ENCODE results near the gene GMCL2. TPM values are rescaled to one million over a fixed set of nuclear protein-coding genes. Genes with fewer than 3 reads are reported as not detected.

GMCL2 gene
- total and polyA plus RNA-seq, 9 of the 15 experiments (the other 6 are each of a cell fraction or from before 2014, with no cell fraction given) = 0.04 TPM; not detected in 8

DNA sequence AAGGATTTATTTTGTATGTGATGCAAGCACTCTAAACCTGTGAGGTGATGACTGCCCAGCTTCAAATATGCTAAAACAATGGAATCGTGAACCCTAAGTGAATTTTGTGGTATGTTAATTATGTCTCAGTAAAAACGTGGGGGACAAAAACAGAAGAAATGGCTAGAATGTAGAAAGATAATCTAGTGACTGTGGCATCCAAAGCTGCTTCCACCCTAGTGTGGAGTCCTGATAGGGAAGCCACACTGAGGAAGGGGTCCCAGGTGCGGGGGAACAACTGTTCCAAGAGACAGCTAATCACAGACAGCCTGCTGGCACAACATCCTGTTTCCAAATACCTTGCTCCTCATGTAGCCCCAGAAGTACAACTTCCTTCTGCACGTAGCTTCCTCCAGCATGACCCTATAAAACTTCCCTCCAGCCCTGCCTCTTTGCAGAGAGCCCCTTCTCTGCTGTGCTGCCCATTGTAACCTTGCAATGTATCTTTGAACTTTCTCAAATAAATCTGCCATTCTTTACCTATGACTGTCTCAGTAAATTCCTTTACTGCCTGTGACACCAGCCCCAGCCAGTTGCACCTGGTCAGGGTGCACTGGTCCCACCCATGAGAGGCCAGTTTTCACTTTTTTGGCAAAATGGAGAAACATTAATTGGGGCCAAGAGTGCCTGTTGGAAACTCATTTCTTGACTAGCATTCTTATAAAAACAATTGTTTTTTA lies 4.9 kb downstream of the GMCL2 start (continued):
- TF ChIP-seq, protein P1, sequence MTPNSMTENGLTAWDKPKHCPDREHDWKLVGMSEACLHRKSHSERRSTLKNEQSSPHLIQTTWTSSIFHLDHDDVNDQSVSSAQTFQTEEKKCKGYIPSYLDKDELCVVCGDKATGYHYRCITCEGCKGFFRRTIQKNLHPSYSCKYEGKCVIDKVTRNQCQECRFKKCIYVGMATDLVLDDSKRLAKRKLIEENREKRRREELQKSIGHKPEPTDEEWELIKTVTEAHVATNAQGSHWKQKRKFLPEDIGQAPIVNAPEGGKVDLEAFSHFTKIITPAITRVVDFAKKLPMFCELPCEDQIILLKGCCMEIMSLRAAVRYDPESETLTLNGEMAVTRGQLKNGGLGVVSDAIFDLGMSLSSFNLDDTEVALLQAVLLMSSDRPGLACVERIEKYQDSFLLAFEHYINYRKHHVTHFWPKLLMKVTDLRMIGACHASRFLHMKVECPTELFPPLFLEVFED (CRISPR knock-in tag; conservative IDR thresholded peaks at IDR 0.05) = no peak
- TF ChIP-seq BCL6 (CRISPR knock-in tag; IDR thresholded peaks at IDR 0.05) = no peak
- no peak for TF ChIP-seq POLR2AphosphoS2 (IDR thresholded peaks at IDR 0.05; ENCODE audit: low read length)
- TF ChIP-seq HDAC2 (IDR thresholded peaks at IDR 0.05) = peak; percentile 66
- TF ChIP-seq NONO (IDR thresholded peaks at IDR 0.05; ENCODE audit: low read depth in 2 of 2, low read length in 1 of 2) = no peak
- TF ChIP-seq, protein P2, sequence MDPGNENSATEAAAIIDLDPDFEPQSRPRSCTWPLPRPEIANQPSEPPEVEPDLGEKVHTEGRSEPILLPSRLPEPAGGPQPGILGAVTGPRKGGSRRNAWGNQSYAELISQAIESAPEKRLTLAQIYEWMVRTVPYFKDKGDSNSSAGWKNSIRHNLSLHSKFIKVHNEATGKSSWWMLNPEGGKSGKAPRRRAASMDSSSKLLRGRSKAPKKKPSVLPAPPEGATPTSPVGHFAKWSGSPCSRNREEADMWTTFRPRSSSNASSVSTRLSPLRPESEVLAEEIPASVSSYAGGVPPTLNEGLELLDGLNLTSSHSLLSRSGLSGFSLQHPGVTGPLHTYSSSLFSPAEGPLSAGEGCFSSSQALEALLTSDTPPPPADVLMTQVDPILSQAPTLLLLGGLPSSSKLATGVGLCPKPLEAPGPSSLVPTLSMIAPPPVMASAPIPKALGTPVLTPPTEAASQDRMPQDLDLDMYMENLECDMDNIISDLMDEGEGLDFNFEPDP (CRISPR knock-in tag; IDR thresholded peaks at IDR 0.05) = no peak
- TF ChIP-seq FOS (IDR thresholded peaks at IDR 0.05; ENCODE audit: extremely low read depth, insufficient read length) = no peak
- no peak for TF ChIP-seq NCOA1 (IDR thresholded peaks at IDR 0.05; ENCODE audit: low read depth)
- TF ChIP-seq SRSF1 (IDR thresholded peaks at IDR 0.05; ENCODE audit: low read depth, low read length) = no peak
- TF ChIP-seq SPI1 (IDR thresholded peaks at IDR 0.05; ENCODE audit: borderline replicate concordance, low read depth, low read length) = peak; percentile 54; the same call in 1 of the 2 replicates
- no peak for TF ChIP-seq GMEB1 (CRISPR knock-in tag; IDR thresholded peaks at IDR 0.05)
- no peak; the same call in 1 of the 2 replicates for TF ChIP-seq MITF (IDR thresholded peaks at IDR 0.05)
- no peak for TF ChIP-seq PCBP1 (IDR thresholded peaks at IDR 0.05; ENCODE audit: low read depth, low read length, poor library complexity, severe bottlenecking)
- TF ChIP-seq FIP1L1 (IDR thresholded peaks at IDR 0.05; ENCODE audit: low read depth, low read length, poor library complexity, severe bottlenecking) = no peak
- TF ChIP-seq ZNF212 (CRISPR knock-in tag; IDR thresholded peaks at IDR 0.05) = no peak
- TF ChIP-seq, protein P3, sequence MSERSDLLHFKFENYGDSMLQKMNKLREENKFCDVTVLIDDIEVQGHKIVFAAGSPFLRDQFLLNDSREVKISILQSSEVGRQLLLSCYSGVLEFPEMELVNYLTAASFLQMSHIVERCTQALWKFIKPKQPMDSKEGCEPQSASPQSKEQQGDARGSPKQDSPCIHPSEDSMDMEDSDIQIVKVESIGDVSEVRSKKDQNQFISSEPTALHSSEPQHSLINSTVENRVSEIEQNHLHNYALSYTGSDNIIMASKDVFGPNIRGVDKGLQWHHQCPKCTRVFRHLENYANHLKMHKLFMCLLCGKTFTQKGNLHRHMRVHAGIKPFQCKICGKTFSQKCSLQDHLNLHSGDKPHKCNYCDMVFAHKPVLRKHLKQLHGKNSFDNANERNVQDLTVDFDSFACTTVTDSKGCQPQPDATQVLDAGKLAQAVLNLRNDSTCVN (CRISPR knock-in tag; IDR thresholded peaks at IDR 0.05) = no peak
- TF ChIP-seq NFE2 (IDR thresholded peaks at IDR 0.05; ENCODE audit: low read depth) = 0 out of 2 replicates have a peak, but pooled peaks have one; percentile 2
- TF ChIP-seq, protein P4, sequence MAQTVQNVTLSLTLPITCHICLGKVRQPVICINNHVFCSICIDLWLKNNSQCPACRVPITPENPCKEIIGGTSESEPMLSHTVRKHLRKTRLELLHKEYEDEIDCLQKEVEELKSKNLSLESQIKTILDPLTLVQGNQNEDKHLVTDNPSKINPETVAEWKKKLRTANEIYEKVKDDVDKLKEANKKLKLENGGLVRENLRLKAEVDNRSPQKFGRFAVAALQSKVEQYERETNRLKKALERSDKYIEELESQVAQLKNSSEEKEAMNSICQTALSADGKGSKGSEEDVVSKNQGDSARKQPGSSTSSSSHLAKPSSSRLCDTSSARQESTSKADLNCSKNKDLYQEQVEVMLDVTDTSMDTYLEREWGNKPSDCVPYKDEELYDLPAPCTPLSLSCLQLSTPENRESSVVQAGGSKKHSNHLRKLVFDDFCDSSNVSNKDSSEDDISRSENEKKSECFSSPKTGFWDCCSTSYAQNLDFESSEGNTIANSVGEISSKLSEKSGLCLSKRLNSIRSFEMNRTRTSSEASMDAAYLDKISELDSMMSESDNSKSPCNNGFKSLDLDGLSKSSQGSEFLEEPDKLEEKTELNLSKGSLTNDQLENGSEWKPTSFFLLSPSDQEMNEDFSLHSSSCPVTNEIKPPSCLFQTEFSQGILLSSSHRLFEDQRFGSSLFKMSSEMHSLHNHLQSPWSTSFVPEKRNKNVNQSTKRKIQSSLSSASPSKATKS (CRISPR knock-in tag; IDR thresholded peaks at IDR 0.05) = no peak
- no peak for TF ChIP-seq TAF9B (IDR thresholded peaks at IDR 0.05; ENCODE audit: partially characterized antibody)

Data from K562 (cell line).